ENCODE measurements around the gene ARL5C. TPM values are rescaled to one million over a fixed set of nuclear protein-coding genes. Genes with fewer than 3 reads are reported as not detected.

ARL5C gene
- total RNA-seq, 2 donors from 2014 or later, result not detected

GRCh38 chr17:39193346-39193745 lies 27.4 kb upstream of the ARL5C start:
- no peak overlapping the region for H3K27ac ChIP-seq
- H3K36me3 ChIP-seq, result peaks cover 7% of the 10 kb centered on the region
- no peak for TF ChIP-seq CTCF (IDR thresholded peaks at IDR 0.05)
- H3K4me3 ChIP-seq, result no peak overlapping the region
- DNase-seq (ENCODE audit: low spot score), result no peak
- H3K27me3 ChIP-seq, result no peaks in the 10 kb centered on the region
- H3K4me1 ChIP-seq, result peaks cover 0 to 35% of the 10 kb centered on the region in 2 donors
- H3K9me3 ChIP-seq, result no peaks in the 10 kb centered on the region

GRCh38 chr17:39192901-39193300 lies 26.9 kb upstream of the ARL5C start:
- DNase-seq (ENCODE audit: low spot score), result no peak
- no peak for TF ChIP-seq CTCF (IDR thresholded peaks at IDR 0.05)
- Histone ChIP-seq H3K36me3 (peaks cover 7% of the 10 kb centered on the region), H3K27me3 (no peaks in the 10 kb centered on the region), H3K27ac (no peak overlapping the region), H3K4me1 (peaks cover 0 to 35% of the 10 kb centered on the region in 2 donors), H3K9me3 (no peaks in the 10 kb centered on the region), H3K4me3 (no peak overlapping the region)

GRCh38 chr17:39191750-39192510 lies 26.0 kb upstream of the ARL5C start:
- Histone ChIP-seq H3K4me3 (no peak overlapping the region), H3K36me3 (peaks cover 13% of the 10 kb centered on the region), H3K27me3 (no peaks in the 10 kb centered on the region), H3K27ac (no peak overlapping the region), H3K4me1 (peaks cover 0 to 35% of the 10 kb centered on the region in 2 donors), H3K9me3 (no peaks in the 10 kb centered on the region)
- no peak for DNase-seq (ENCODE audit: low spot score)
- TF ChIP-seq CTCF (IDR thresholded peaks at IDR 0.05), result no peak

- no peaks in the 10 kb centered on the region for H3K27me3 ChIP-seq
- H3K27ac ChIP-seq, result no peak overlapping the region
- no peaks in the 10 kb centered on the region for H3K9me3 ChIP-seq
- peaks cover 21% of the 10 kb centered on the region for H3K36me3 ChIP-seq
- TF ChIP-seq CTCF (IDR thresholded peaks at IDR 0.05), result no peak
- DNase-seq (ENCODE audit: low spot score), result no peak
- H3K4me1 ChIP-seq, result no peaks in the 10 kb centered on the region
- H3K4me3 ChIP-seq, result no peak overlapping the region
These were observed 21.3 kb upstream of the ARL5C start for GRCh38 chr17:39187152-39187830.

GRCh38 chr17:39186481-39187002 lies 20.6 kb upstream of the ARL5C start:
- H3K27ac ChIP-seq, result no peak overlapping the region
- H3K27me3 ChIP-seq, result no peaks in the 10 kb centered on the region
- no peak for TF ChIP-seq CTCF (IDR thresholded peaks at IDR 0.05)
- no peaks in the 10 kb centered on the region for H3K9me3 ChIP-seq
- no peak overlapping the region for H3K4me3 ChIP-seq
- no peaks in the 10 kb centered on the region for H3K4me1 ChIP-seq
- DNase-seq (ENCODE audit: low spot score), result no peak
- H3K36me3 ChIP-seq, result peaks cover 21% of the 10 kb centered on the region
